K562 (cell line): ENCODE results near the gene GPER1. TPM values are rescaled to one million over a fixed set of nuclear protein-coding genes. Genes with fewer than 3 reads are reported as not detected.

Experiments
- ATAC-seq: fragments of 200-7000 bp; cut with Tn5 transposase; 3 replicates; pipeline ENCODE4 v1.9.1; 2020; ENCODE audit warnings: moderate library complexity
- BruUV-seq: library from RNA; stranded (reverse); fragments of 400-500 nt; replicated peaks from 2 replicates; lab custom pipeline; 2021; lab: Mats Ljungman, UMichigan
- CTCF ChIA-PET: fragments of 300-600 bp; formaldehyde crosslinking; extraction: SDS; loops from one replicate; lab custom pipeline; 2021; ENCODE audit warnings: low intra/inter-chr PET ratio; lab: Yijun Ruan, JAX
- POLR2A ChIA-PET: fragments of 300-600, 350-650 bp; sonication (Branson Sonifier 250); formaldehyde crosslinking; extraction: SDS; loops from one replicate; lab custom pipeline; 2021; ENCODE audit warnings: antibody characterized with exemption, inconsistent platforms; lab: Yijun Ruan, JAX
- DNase-seq, 4 experiments: peaks; one replicate each; pipeline versions ENCODE4 v3.0.0 to v3.0.0-alpha.2; 2011 to 2018; ENCODE audit warnings: low spot score in 3 of 4, mixed read lengths in 3 of 4; ENCODE audit errors: extremely low read depth in 1 of 4
- FAIRE-seq: peaks from 2 replicates; lab custom pipeline; 2011; peaks lifted over from hg19 to GRCh38; lab: Jason Lieb, UNC
- H2AFZ ChIP-seq: 2 replicates; pipeline ENCODE4 v1.6.0; 2011; ENCODE audit warnings: low read depth, low read length, control low read depth, inconsistent platforms
- H3K27ac ChIP-seq: fragments of 200-600 bp; 3 replicates; pipeline ENCODE4 v1.8.0; 2011; ENCODE audit warnings: low read depth, mild to moderate bottlenecking, control low read depth, inconsistent platforms, low read length, moderate library complexity, mixed read lengths; ENCODE audit errors: extremely low read depth
- H3K27me3 ChIP-seq, 2 experiments: fragments of 300-600 bp in 1 of 2; 2 replicates in 1 of 2; 3 replicates in 1 of 2; pipeline versions ENCODE4 v1.6.0 to v1.8.0; 2011; ENCODE audit warnings: inconsistent platforms in 2 of 2, low read length in 2 of 2, mild to moderate bottlenecking in 1 of 2, mixed read lengths in 1 of 2, moderate library complexity in 1 of 2; ENCODE audit not compliant: control insufficient read depth in 2 of 2, insufficient read depth in 2 of 2
- H3K36me3 ChIP-seq: fragments of 300-600 bp; 3 replicates; pipeline ENCODE4 v1.8.0; 2011; ENCODE audit warnings: mild to moderate bottlenecking, low read length, inconsistent platforms; ENCODE audit not compliant: control insufficient read depth, insufficient read depth
- H3K4me1 ChIP-seq, 2 experiments: fragments of 200-600 bp in 1 of 2; replicated peaks in 1 of 2; 2 replicates in 1 of 2; 3 replicates in 1 of 2; pipeline versions ENCODE4 v1.5.1 to v1.8.0; 2011; ENCODE audit warnings: inconsistent platforms in 2 of 2, low read length in 2 of 2, mild to moderate bottlenecking in 1 of 2, mixed read lengths in 1 of 2, moderate library complexity in 1 of 2; ENCODE audit not compliant: control insufficient read depth in 2 of 2, insufficient read depth in 2 of 2
- H3K4me2 ChIP-seq: 2 replicates; pipeline ENCODE4 v1.6.1; 2011; ENCODE audit warnings: low read length, control low read depth, inconsistent platforms, mixed read lengths; ENCODE audit not compliant: insufficient read depth
- H3K4me3 ChIP-seq: fragments of 200-600 bp; sonication (generic), shearing (Covaris generic); 2 replicates; pipeline ENCODE4 v1.5.1; 2016; ENCODE audit warnings: control low read depth, inconsistent platforms
- H3K79me2 ChIP-seq: fragments of 200-600 bp; 3 replicates; pipeline ENCODE4 v1.8.0; 2011; ENCODE audit warnings: low read length, inconsistent platforms; ENCODE audit not compliant: control insufficient read depth, insufficient read depth
- H3K9ac ChIP-seq, 2 experiments: 2 replicates each; pipeline versions ENCODE4 v1.6.0 to v1.6.1; 2011; ENCODE audit warnings: low read depth in 2 of 2, low read length in 2 of 2, control low read depth in 1 of 2, inconsistent platforms in 1 of 2, mild to moderate bottlenecking in 1 of 2, mixed read lengths in 1 of 2; ENCODE audit not compliant: insufficient read depth in 1 of 2
- H3K9me1 ChIP-seq: one replicate; pipeline ENCODE4 v1.6.0; 2011; ENCODE audit warnings: inconsistent platforms, mild to moderate bottlenecking, low read length, moderate library complexity; ENCODE audit not compliant: control insufficient read depth, insufficient read depth
- H3K9me3 ChIP-seq: replicated peaks from 2 replicates; pipeline ENCODE4 v1.5.1; 2011; ENCODE audit warnings: low read depth, low read length, inconsistent platforms; ENCODE audit not compliant: control insufficient read depth, insufficient read depth
- H4K20me1 ChIP-seq: replicated peaks from 2 replicates; pipeline ENCODE4 v1.6.1; 2011; ENCODE audit warnings: low read length, inconsistent platforms, mixed read lengths; ENCODE audit not compliant: control insufficient read depth, insufficient read depth
- TAF15 ChIP-seq: fragments of 200-400 bp; formaldehyde crosslinking; IDR thresholded peaks from 2 replicates; pipeline ENCODE4 v1.6.1; 2017; ENCODE audit warnings: mild to moderate bottlenecking, low read depth, low read length, moderate library complexity
- TCF7 ChIP-seq: sonication (generic); IDR thresholded peaks from 2 replicates; pipeline ENCODE4 v1.6.1; 2016; ENCODE audit warnings: antibody characterized with exemption, borderline replicate concordance
- XRCC3 ChIP-seq: fragments of 450-650 bp; IDR thresholded peaks from 2 replicates; pipeline ENCODE4 v1.6.1; 2017; ENCODE audit warnings: mild to moderate bottlenecking, moderate library complexity
- ZBTB26 ChIP-seq: fragments of 450-650 bp; formaldehyde crosslinking; IDR thresholded peaks from 2 replicates; pipeline ENCODE4 v1.4.0; 2022; ENCODE audit warnings: missing genetic modification characterization
- ZNF561 ChIP-seq: fragments of 450-650 bp; formaldehyde crosslinking; conservative IDR thresholded peaks from 2 replicates; pipeline ENCODE4 v1.4.0; 2020; ENCODE audit warnings: mild to moderate bottlenecking, moderate library complexity
- WGBS: fragments of 100-300 bp; shearing (Covaris generic); methylation state at CpG from one replicate; pipeline ENCODE4 v1.1.6; 2016; ENCODE audit warnings: low coverage, mixed read lengths; ENCODE audit not compliant: insufficient coverage; ENCODE audit errors: missing lambda C conversion rate; 5-methylcytosine and 5-hydroxymethylcytosine counted together
- in situ Hi-C: fragments of 300-500 bp; cut with MboI; formaldehyde crosslinking; loops from 4 replicates; pipeline ENCODE4 v1.15.0; 2018; ENCODE audit warnings: inconsistent platforms, mixed read lengths
- intact Hi-C: fragments of 100-400 bp; cut with micrococcal nuclease; formaldehyde crosslinking; loops from 2 replicates; pipeline ENCODE4 v1.14.2; 2022
- polyA plus RNA-seq, 8 experiments: library from polyadenylated mRNA; depleted of rRNA in 4 of 8; stranded (reverse) in 5 of 8; unstranded in 3 of 8; fragments of >200 nt; fragmentation: Nextera tagmentation in 2 of 8; fragmentation: Illumina TruSeq in 1 of 8; extraction: Ambion mirVana in 2 of 8; extraction: Trizol in 1 of 8; gene quantifications; 2 replicates each; pipeline versions ENCODE4 v1.2.1 to v1.2.3, GENCODE V29; 2011 to 2014; ENCODE audit warnings: inconsistent platforms in 1 of 8, missing spikeins in 1 of 8
- total RNA-seq, 7 experiments: library from RNA; depleted of rRNA in 6 of 7; stranded (reverse); fragments of >200 nt in 6 of 7; fragmentation: Illumina TruSeq in 2 of 7; extraction: Trizol in 2 of 7; gene quantifications; 2 replicates each; pipeline versions ENCODE4 v1.2.1 to v1.2.3, GENCODE V29; 2011 to 2021; ENCODE audit warnings: low replicate concordance in 1 of 7

GPER1 gene
- total and polyA plus RNA-seq, 9 of the 15 experiments (the other 6 are each of a cell fraction or from before 2014, with no cell fraction given), result 0.04 to 0.09 (median 0.08) TPM; not detected in 6

- no peaks in the 10 kb centered on the region for H4K20me1 ChIP-seq
- no peak for FAIRE-seq
- no peaks in the 10 kb centered on the region; the same call in 2 of the 3 replicates for H3K36me3 ChIP-seq
- no peaks in the 10 kb centered on the region for H3K9me3 ChIP-seq
- peaks cover 0 to 58% of the 10 kb centered on the region in 2 experiments; a peak in 2 of 5 replicates for H3K4me1 ChIP-seq
- no peak overlapping the region for H2AFZ ChIP-seq
- H3K79me2 ChIP-seq, result no peaks in the 10 kb centered on the region
- in situ Hi-C loops (no loop called here), intact Hi-C loops (no loop called here)
- 85% methylated on average over 7 of the region's 11 CpGs for WGBS
- ChIA-PET POLR2A (interaction anchor here (0.6 kb wide), 2 partner anchors 16 to 103 kb away, joined by 3 read pairs; partner anchors contain the start of gene COX19), CTCF (no interaction called here)
- H3K4me2 ChIP-seq, result no peak overlapping the region
- no peak overlapping the region for H3K9ac ChIP-seq
- H3K27ac ChIP-seq, result no peak overlapping the region
- BruUV-seq, result no TSS peak
- no peak for TF ChIP-seq XRCC3
- TF ChIP-seq ZBTB26 (CRISPR knock-in tag), result no peak
- TF ChIP-seq TAF15, result no peak
- TF ChIP-seq TCF7, result no peak
- TF ChIP-seq ZNF561 (CRISPR knock-in tag), result no peak
- H3K4me3 ChIP-seq, result no peak overlapping the region
- no peaks in the 10 kb centered on the region for H3K27me3 ChIP-seq
- no peak for ATAC-seq
- no peak for DNase-seq
- H3K9me1 ChIP-seq, result no peaks in the 10 kb centered on the region
These were observed 9.4 kb upstream of the GPER1 start for GRCh38 chr7:1078519-1078918.
